SK-N-SH treated with all-trans-retinoic acid at 6 μM for 48 hours (cell line): ENCODE measurements around the gene ACBD4.
A peak's percentile ranks its signal among the peaks of the same experiment; 100 is the strongest.

Experiments used
- ATAC-seq: fragments of 200-7000 bp; cut with Tn5 transposase; 3 replicates; pipeline ENCODE4 v1.9.1; 2020; ENCODE audit warnings: mild to moderate bottlenecking, moderate library complexity
- ARNTL ChIP-seq: fragments of 450-650 bp; formaldehyde crosslinking; IDR thresholded peaks from 2 replicates; pipeline ENCODE4 v1.5.0; 2020; ENCODE audit warnings: low read depth, mild to moderate bottlenecking, moderate library complexity, borderline replicate concordance
- BACH2 ChIP-seq: fragments of 250-450 bp; sonication (Bioruptor Pico); IDR thresholded peaks from 2 replicates; pipeline ENCODE4 v1.9.0; 2021; ENCODE audit warnings: mild to moderate bottlenecking, borderline replicate concordance
- CSDC2 ChIP-seq: fragments of 250-450 bp; sonication (Bioruptor Pico); IDR thresholded peaks from 2 replicates; pipeline ENCODE4 v1.5.0; 2020; ENCODE audit warnings: mild to moderate bottlenecking, moderate library complexity
- GLIS3 ChIP-seq: fragments of 250-450 bp; sonication (Bioruptor Pico); IDR thresholded peaks from 2 replicates; pipeline ENCODE4 v1.5.0; 2020; ENCODE audit warnings: mild to moderate bottlenecking, moderate library complexity
- OSR1 ChIP-seq: fragments of 250-450 bp; sonication (Bioruptor Pico); IDR thresholded peaks from 2 replicates; pipeline ENCODE4 v1.8.0; 2022; ENCODE audit warnings: moderate library complexity, mild to moderate bottlenecking, inconsistent platforms
- PPARA ChIP-seq: fragments of 250-450 bp; sonication (Bioruptor Pico); IDR thresholded peaks from 2 replicates; pipeline ENCODE4 v1.5.0; 2020; ENCODE audit warnings: mild to moderate bottlenecking, borderline replicate concordance
- SNAI2 ChIP-seq: fragments of 250-450 bp; sonication (Bioruptor Pico); IDR thresholded peaks from 2 replicates; pipeline ENCODE4 v1.5.0; 2020; ENCODE audit warnings: mild to moderate bottlenecking, moderate library complexity
- TOX ChIP-seq: fragments of 250-450 bp; sonication (Bioruptor Pico); IDR thresholded peaks from 2 replicates; pipeline ENCODE4 v1.8.0; 2021; ENCODE audit warnings: mild to moderate bottlenecking, moderate library complexity, borderline replicate concordance
- ZC3H10 ChIP-seq: fragments of 250-450 bp; sonication (Bioruptor Pico); IDR thresholded peaks from 2 replicates; pipeline ENCODE4 v1.5.1; 2021; ENCODE audit warnings: mild to moderate bottlenecking, moderate library complexity
- ZFP3 ChIP-seq: fragments of 250-450 bp; sonication (Bioruptor Pico); IDR thresholded peaks from 2 replicates; pipeline ENCODE4 v1.5.0; 2020; ENCODE audit warnings: mild to moderate bottlenecking, moderate library complexity
- ZFP30 ChIP-seq: fragments of 450-650 bp; formaldehyde crosslinking; IDR thresholded peaks from 2 replicates; pipeline ENCODE4 v1.5.0; 2022; ENCODE audit warnings: mild to moderate bottlenecking, moderate library complexity
- ZNF565 ChIP-seq: fragments of 450-650 bp; formaldehyde crosslinking; conservative IDR thresholded peaks from 2 replicates; pipeline ENCODE4 v1.5.0; 2020; ENCODE audit warnings: low read depth, mild to moderate bottlenecking, moderate library complexity
- ZNF70 ChIP-seq: fragments of 450-650 bp; formaldehyde crosslinking; IDR thresholded peaks from 2 replicates; pipeline ENCODE4 v1.5.0; 2020; ENCODE audit warnings: mild to moderate bottlenecking, moderate library complexity
- ZNF8 ChIP-seq: fragments of 450-650 bp; formaldehyde crosslinking; IDR thresholded peaks from 2 replicates; pipeline ENCODE4 v1.5.0; 2020; ENCODE audit warnings: mild to moderate bottlenecking, moderate library complexity
- TF ChIP-seq, protein P1 (sequence below): fragments of 250-450 bp; sonication (Bioruptor Pico); IDR thresholded peaks from 2 replicates; pipeline ENCODE4 v1.8.0; 2020; ENCODE audit warnings: mild to moderate bottlenecking, moderate library complexity, borderline replicate concordance
- TF ChIP-seq, protein P2 (sequence below): fragments of 250-450 bp; sonication (Bioruptor Pico); IDR thresholded peaks from 2 replicates; pipeline ENCODE4 v1.5.0; 2020; ENCODE audit warnings: mild to moderate bottlenecking, moderate library complexity
- TF ChIP-seq, protein P3 (sequence below): fragments of 250-450 bp; sonication (Bioruptor Pico); IDR thresholded peaks from 2 replicates; pipeline ENCODE4 v1.8.0; 2021; ENCODE audit warnings: low read depth, mild to moderate bottlenecking, moderate library complexity, borderline replicate concordance
- TF ChIP-seq, protein P4 (sequence below): fragments of 250-450 bp; sonication (Bioruptor Pico); IDR thresholded peaks from 2 replicates; pipeline ENCODE4 v1.5.1; 2020; ENCODE audit warnings: low read depth, mild to moderate bottlenecking, moderate library complexity

ACBD4 gene

DNA sequence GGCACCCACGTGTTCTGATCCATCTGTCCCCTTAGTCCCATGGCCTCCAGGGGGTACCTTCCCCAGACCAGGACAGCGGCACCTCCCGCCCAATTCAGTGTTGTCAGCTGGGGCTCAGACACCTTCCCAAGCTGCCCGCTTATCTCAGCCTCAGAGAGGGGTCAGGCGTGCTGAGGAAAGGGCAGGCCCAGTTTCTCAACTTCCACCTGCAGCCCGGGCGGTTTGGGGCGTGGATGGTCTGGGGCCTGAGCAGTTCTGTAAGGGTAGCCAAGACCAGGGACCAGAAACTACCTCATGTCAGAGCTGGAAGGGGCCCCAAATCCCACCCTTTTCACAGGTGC, 8.3 kb upstream of the ACBD4 start:
- no peak for ATAC-seq
- TF ChIP-seq OSR1 (no peak), SNAI2 (no peak), PPARA (CRISPR knock-in tag) (no peak), BACH2 (CRISPR knock-in tag) (no peak), GLIS3 (CRISPR knock-in tag) (no peak), CSDC2 (CRISPR knock-in tag) (no peak), ZNF70 (no peak), ZNF8 (CRISPR knock-in tag) (no peak), ARNTL (CRISPR knock-in tag) (no peak)
- TF ChIP-seq, protein P1, sequence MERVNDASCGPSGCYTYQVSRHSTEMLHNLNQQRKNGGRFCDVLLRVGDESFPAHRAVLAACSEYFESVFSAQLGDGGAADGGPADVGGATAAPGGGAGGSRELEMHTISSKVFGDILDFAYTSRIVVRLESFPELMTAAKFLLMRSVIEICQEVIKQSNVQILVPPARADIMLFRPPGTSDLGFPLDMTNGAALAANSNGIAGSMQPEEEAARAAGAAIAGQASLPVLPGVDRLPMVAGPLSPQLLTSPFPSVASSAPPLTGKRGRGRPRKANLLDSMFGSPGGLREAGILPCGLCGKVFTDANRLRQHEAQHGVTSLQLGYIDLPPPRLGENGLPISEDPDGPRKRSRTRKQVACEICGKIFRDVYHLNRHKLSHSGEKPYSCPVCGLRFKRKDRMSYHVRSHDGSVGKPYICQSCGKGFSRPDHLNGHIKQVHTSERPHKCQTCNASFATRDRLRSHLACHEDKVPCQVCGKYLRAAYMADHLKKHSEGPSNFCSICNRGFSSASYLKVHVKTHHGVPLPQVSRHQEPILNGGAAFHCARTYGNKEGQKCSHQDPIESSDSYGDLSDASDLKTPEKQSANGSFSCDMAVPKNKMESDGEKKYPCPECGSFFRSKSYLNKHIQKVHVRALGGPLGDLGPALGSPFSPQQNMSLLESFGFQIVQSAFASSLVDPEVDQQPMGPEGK (CRISPR knock-in tag) = no peak
- TF ChIP-seq, protein P2, sequence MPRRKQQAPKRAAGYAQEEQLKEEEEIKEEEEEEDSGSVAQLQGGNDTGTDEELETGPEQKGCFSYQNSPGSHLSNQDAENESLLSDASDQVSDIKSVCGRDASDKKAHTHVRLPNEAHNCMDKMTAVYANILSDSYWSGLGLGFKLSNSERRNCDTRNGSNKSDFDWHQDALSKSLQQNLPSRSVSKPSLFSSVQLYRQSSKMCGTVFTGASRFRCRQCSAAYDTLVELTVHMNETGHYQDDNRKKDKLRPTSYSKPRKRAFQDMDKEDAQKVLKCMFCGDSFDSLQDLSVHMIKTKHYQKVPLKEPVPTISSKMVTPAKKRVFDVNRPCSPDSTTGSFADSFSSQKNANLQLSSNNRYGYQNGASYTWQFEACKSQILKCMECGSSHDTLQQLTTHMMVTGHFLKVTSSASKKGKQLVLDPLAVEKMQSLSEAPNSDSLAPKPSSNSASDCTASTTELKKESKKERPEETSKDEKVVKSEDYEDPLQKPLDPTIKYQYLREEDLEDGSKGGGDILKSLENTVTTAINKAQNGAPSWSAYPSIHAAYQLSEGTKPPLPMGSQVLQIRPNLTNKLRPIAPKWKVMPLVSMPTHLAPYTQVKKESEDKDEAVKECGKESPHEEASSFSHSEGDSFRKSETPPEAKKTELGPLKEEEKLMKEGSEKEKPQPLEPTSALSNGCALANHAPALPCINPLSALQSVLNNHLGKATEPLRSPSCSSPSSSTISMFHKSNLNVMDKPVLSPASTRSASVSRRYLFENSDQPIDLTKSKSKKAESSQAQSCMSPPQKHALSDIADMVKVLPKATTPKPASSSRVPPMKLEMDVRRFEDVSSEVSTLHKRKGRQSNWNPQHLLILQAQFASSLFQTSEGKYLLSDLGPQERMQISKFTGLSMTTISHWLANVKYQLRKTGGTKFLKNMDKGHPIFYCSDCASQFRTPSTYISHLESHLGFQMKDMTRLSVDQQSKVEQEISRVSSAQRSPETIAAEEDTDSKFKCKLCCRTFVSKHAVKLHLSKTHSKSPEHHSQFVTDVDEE = no peak
- TF ChIP-seq, protein P3, sequence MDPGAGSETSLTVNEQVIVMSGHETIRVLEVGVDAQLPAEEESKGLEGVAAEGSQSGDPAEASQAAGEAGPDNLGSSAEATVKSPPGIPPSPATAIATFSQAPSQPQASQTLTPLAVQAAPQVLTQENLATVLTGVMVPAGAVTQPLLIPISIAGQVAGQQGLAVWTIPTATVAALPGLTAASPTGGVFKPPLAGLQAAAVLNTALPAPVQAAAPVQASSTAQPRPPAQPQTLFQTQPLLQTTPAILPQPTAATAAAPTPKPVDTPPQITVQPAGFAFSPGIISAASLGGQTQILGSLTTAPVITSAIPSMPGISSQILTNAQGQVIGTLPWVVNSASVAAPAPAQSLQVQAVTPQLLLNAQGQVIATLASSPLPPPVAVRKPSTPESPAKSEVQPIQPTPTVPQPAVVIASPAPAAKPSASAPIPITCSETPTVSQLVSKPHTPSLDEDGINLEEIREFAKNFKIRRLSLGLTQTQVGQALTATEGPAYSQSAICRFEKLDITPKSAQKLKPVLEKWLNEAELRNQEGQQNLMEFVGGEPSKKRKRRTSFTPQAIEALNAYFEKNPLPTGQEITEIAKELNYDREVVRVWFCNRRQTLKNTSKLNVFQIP (CRISPR knock-in tag) = no peak

DNA sequence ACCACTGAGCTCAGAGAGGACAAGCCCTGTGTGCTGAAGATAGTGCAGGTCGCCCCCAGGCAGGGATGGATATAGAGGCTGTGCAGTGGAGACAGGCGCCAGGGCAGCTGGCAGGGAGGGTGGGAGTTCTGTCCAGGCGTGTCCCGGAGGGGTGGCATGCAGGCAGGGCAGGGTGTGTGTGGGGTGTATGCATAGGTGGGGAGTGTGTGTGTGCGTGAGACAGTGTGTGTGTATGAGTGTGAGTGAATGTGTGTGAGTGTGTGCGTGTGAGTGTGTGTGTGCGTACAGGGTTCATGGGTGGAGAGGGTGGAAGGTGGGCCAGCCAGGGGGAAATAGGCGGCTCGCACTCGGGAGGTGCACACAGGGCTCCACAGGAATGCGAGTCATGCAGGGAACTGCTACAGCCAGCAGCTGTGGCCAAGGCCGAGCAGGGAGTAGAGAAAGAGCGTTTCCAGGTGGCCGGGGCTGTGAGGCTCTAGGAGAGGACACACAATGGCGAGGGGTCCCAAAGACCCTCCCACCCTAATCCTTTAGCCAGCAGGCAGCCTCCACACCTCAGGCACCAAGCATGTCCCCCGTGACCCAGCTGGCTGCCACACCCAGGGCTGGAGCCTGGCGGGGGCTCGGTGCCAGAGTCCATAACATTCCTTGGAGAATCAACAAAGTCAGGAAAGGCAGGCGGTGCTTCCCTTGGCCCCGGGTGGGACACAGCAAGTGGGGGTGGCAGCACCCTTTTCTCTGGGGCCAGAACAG, 7.8 kb upstream of the ACBD4 start:
- TF ChIP-seq SNAI2 (no peak), ZFP3 (no peak), ARNTL (CRISPR knock-in tag) (no peak), OSR1 (no peak), ZNF70 (no peak), GLIS3 (CRISPR knock-in tag) (no peak), ZNF565 (no peak), ZFP30 (CRISPR knock-in tag) (no peak), ZC3H10 (CRISPR knock-in tag) (no peak), TOX (no peak), ZNF8 (CRISPR knock-in tag) (no peak), PPARA (CRISPR knock-in tag) (no peak), BACH2 (CRISPR knock-in tag) (no peak)
- TF ChIP-seq, protein P2 = no peak
- TF ChIP-seq, protein P1 (CRISPR knock-in tag) = no peak
- TF ChIP-seq, protein P4, sequence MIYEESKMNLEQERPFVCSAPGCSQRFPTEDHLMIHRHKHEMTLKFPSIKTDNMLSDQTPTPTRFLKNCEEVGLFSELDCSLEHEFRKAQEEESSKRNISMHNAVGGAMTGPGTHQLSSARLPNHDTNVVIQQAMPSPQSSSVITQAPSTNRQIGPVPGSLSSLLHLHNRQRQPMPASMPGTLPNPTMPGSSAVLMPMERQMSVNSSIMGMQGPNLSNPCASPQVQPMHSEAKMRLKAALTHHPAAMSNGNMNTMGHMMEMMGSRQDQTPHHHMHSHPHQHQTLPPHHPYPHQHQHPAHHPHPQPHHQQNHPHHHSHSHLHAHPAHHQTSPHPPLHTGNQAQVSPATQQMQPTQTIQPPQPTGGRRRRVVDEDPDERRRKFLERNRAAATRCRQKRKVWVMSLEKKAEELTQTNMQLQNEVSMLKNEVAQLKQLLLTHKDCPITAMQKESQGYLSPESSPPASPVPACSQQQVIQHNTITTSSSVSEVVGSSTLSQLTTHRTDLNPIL (CRISPR knock-in tag) = no peak
- ATAC-seq = peak; percentile 50
